ENCODE data around the gene TRMT44. TPM values are rescaled to one million over a fixed set of nuclear protein-coding genes. Genes with fewer than 3 reads are reported as not detected.

TRMT44 gene
- polyA plus RNA-seq, 3 donors: 4.9 to 7.5 (median 6.6) TPM

DNA sequence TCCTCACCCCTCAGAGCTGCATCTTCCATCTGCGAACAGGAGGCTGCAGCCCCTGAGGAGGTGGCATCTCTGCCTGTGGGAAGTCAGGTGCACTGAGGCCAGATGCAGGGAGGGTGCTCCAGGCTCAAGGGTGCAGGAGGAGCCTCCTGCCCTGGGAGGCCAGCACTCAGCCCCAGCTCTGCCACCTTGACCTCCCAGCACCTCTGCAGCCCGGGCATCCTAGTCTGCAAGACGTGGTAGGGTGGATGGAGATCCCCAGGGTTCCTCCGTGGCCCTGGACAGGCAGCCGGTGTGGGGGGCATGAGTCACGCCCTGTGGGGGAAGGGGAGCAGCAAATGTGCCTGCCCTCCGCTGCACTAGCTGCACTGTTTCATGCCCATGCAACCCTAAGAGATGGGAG, 64.7 kb downstream of the TRMT44 start:
- Mint-ChIP-seq H3K36me3 (no peaks in the 10 kb centered on the region), H3K27ac (no peak overlapping the region), H3K9me3 (peaks cover 2 to 15% (median 8%) of the 10 kb centered on the region in 7 donors), H3K4me1 (no peaks in the 10 kb centered on the region), H3K27me3 (ENCODE audit: low read depth in 3 of 3) (peaks cover 0 to 5% (median 4%) of the 10 kb centered on the region in 3 donors), H3K4me3 (no peak overlapping the region)
- TF ChIP-seq, protein P1, sequence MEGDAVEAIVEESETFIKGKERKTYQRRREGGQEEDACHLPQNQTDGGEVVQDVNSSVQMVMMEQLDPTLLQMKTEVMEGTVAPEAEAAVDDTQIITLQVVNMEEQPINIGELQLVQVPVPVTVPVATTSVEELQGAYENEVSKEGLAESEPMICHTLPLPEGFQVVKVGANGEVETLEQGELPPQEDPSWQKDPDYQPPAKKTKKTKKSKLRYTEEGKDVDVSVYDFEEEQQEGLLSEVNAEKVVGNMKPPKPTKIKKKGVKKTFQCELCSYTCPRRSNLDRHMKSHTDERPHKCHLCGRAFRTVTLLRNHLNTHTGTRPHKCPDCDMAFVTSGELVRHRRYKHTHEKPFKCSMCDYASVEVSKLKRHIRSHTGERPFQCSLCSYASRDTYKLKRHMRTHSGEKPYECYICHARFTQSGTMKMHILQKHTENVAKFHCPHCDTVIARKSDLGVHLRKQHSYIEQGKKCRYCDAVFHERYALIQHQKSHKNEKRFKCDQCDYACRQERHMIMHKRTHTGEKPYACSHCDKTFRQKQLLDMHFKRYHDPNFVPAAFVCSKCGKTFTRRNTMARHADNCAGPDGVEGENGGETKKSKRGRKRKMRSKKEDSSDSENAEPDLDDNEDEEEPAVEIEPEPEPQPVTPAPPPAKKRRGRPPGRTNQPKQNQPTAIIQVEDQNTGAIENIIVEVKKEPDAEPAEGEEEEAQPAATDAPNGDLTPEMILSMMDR (IDR thresholded peaks at IDR 0.05): no peak
- no peak for DNase-seq
- H3K4me2 ChIP-seq (replicated peaks; ENCODE audit: extremely low read depth, low read length, poor library complexity, severe bottlenecking): no peak overlapping the region
- no peaks in the 10 kb centered on the region for H3K79me2 ChIP-seq (ENCODE audit: insufficient read depth, low read length)
- 96% methylated on average over 5 of the region's 7 CpGs for WGBS (ENCODE audit: insufficient coverage)
- no peak overlapping the region for H3K9ac ChIP-seq (ENCODE audit: insufficient read depth, low read length, poor library complexity, severe bottlenecking)
- H2AFZ ChIP-seq (ENCODE audit: insufficient read depth, low read depth, low read length, poor library complexity, severe bottlenecking): no peak overlapping the region
- no peak overlapping the region for H3K4me3 ChIP-seq (replicated peaks in 1 of 3; ENCODE audit: low read depth in 2 of 3, low read length in 3 of 3)
- H4K20me1 ChIP-seq (ENCODE audit: insufficient read depth, low read length): no peaks in the 10 kb centered on the region
- peaks cover 0 to 10% of the 10 kb centered on the region in 2 donors for H3K9me3 ChIP-seq (replicated peaks in 1 of 2; ENCODE audit: control insufficient read depth in 1 of 2, insufficient read depth in 1 of 2, low read length in 2 of 2)
- no peaks in the 10 kb centered on the region for H3K4me1 ChIP-seq (ENCODE audit: control insufficient read depth in 1 of 2, insufficient read depth in 2 of 2, low read length in 2 of 2)
- intact Hi-C loops (cut with micrococcal nuclease): no loop called here
- H3K36me3 ChIP-seq (replicated peaks in 1 of 2; ENCODE audit: control insufficient read depth in 1 of 2, insufficient read depth in 2 of 2, low read length in 2 of 2): no peaks in the 10 kb centered on the region
- no peak overlapping the region for H3K27ac ChIP-seq (ENCODE audit: low read depth in 1 of 2, low read length in 2 of 2)
- H3K27me3 ChIP-seq (ENCODE audit: control insufficient read depth in 2 of 2, insufficient read depth in 2 of 2, low read length in 2 of 2): no peaks in the 10 kb centered on the region

DNA sequence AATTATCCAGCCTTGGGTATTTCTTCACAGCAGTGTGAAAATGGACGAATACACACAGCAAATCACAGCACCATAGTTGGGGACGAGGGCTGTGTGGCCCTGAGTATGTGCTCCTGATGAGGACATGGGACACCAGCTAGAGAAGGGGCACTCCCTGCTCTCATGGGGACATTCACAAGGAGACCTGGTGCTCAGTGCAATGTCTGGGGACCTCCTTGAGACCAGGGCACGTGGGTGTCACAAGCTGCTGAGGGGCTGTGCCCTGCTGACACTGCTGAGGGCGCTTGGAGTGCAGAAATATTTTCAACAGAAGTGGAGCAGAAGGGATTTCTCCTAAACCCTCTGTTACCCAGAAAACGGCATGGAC, 65.4 kb downstream of the TRMT44 start:
- H3K9me3 ChIP-seq (replicated peaks in 1 of 2; ENCODE audit: control insufficient read depth in 1 of 2, insufficient read depth in 1 of 2, low read length in 2 of 2): peaks cover 0 to 10% of the 10 kb centered on the region in 2 donors
- no CpG with 5 or more reads among the region's 5 CpGs for WGBS (ENCODE audit: insufficient coverage)

More for the DNA sequence above, 65.4 kb downstream of the TRMT44 start:
- H3K36me3 Mint-ChIP-seq: no peaks in the 10 kb centered on the region
- H4K20me1 ChIP-seq (ENCODE audit: insufficient read depth, low read length): no peaks in the 10 kb centered on the region
- no peaks in the 10 kb centered on the region for H3K4me1 Mint-ChIP-seq
- H3K27ac ChIP-seq (ENCODE audit: low read depth in 1 of 2, low read length in 2 of 2): no peak overlapping the region
- H3K27me3 Mint-ChIP-seq (ENCODE audit: low read depth in 3 of 3): peaks cover 0 to 5% (median 4%) of the 10 kb centered on the region in 3 donors
- H2AFZ ChIP-seq (ENCODE audit: insufficient read depth, low read depth, low read length, poor library complexity, severe bottlenecking): no peak overlapping the region
- H3K36me3 ChIP-seq (replicated peaks in 1 of 2; ENCODE audit: control insufficient read depth in 1 of 2, insufficient read depth in 2 of 2, low read length in 2 of 2): no peaks in the 10 kb centered on the region
- H3K4me1 ChIP-seq (ENCODE audit: control insufficient read depth in 1 of 2, insufficient read depth in 2 of 2, low read length in 2 of 2): no peaks in the 10 kb centered on the region
- no peak for DNase-seq
- no peaks in the 10 kb centered on the region for H3K27me3 ChIP-seq (ENCODE audit: control insufficient read depth in 2 of 2, insufficient read depth in 2 of 2, low read length in 2 of 2)
- no peak overlapping the region for H3K4me3 ChIP-seq (replicated peaks in 1 of 3; ENCODE audit: low read depth in 2 of 3, low read length in 3 of 3)
- TF ChIP-seq, protein P1 (IDR thresholded peaks at IDR 0.05): no peak
- H3K4me2 ChIP-seq (replicated peaks; ENCODE audit: extremely low read depth, low read length, poor library complexity, severe bottlenecking): no peak overlapping the region
- no peaks in the 10 kb centered on the region for H3K79me2 ChIP-seq (ENCODE audit: insufficient read depth, low read length)
- no peak overlapping the region for H3K9ac ChIP-seq (ENCODE audit: insufficient read depth, low read length, poor library complexity, severe bottlenecking)
- intact Hi-C loops (cut with micrococcal nuclease): no loop called here
- H3K4me3 Mint-ChIP-seq: no peak overlapping the region
- H3K9me3 Mint-ChIP-seq: peaks cover 2 to 15% (median 8%) of the 10 kb centered on the region in 7 donors
- H3K27ac Mint-ChIP-seq: no peak overlapping the region

All from CD14-positive monocyte (primary cell).